Mesenchymal stem cell (in vitro differentiated cells and primary cell): Measurements from ENCODE around the gene MORN3.
A peak's percentile ranks its signal among the peaks of the same experiment; 100 is the strongest.

Experiments used
- DNase-seq: peaks from one replicate; pipeline ENCODE4 v3.0.0-alpha.2; 2013
- H2AFZ ChIP-seq: one replicate; pipeline ENCODE4 v1.6.1; 2013; ENCODE audit warnings: low read depth, mild to moderate bottlenecking, control low read depth, inconsistent platforms, low read length, moderate library complexity
- H2AK5ac ChIP-seq: 2 replicates; pipeline ENCODE4 v1.6.1; 2013; ENCODE audit warnings: low read length, moderate library complexity, mild to moderate bottlenecking, inconsistent platforms; ENCODE audit not compliant: severe bottlenecking
- H2BK120ac ChIP-seq: one replicate; pipeline ENCODE4 v1.6.1; 2013; ENCODE audit warnings: low read depth, mild to moderate bottlenecking, inconsistent platforms, low read length, moderate library complexity
- H2BK12ac ChIP-seq, 2 experiments: one replicate each; pipeline ENCODE4 v1.6.1; 2013; ENCODE audit warnings: inconsistent platforms in 2 of 2, low read length in 2 of 2, mild to moderate bottlenecking in 2 of 2, moderate library complexity in 2 of 2, control low read depth in 1 of 2
- H2BK15ac ChIP-seq: one replicate; pipeline ENCODE4 v1.6.1; 2013; ENCODE audit warnings: mild to moderate bottlenecking, low read depth, inconsistent platforms; ENCODE audit not compliant: poor library complexity, severe bottlenecking
- H2BK5ac ChIP-seq: 2 replicates; pipeline ENCODE4 v1.6.1; 2013; ENCODE audit warnings: low read depth, mild to moderate bottlenecking, low read length, control low read depth, inconsistent platforms; ENCODE audit not compliant: poor library complexity, severe bottlenecking
- H3K14ac ChIP-seq, 2 experiments: one replicate each; pipeline ENCODE4 v1.6.1; 2013; ENCODE audit warnings: inconsistent platforms in 2 of 2, low read length in 2 of 2, control low read depth in 1 of 2, mild to moderate bottlenecking in 1 of 2, moderate library complexity in 1 of 2
- H3K18ac ChIP-seq, 2 experiments: one replicate each; pipeline ENCODE4 v1.6.1; 2013; ENCODE audit warnings: inconsistent platforms in 2 of 2, low read length in 2 of 2, control low read depth in 1 of 2, low read depth in 1 of 2, mild to moderate bottlenecking in 1 of 2
- H3K23ac ChIP-seq, 2 experiments: one replicate each; pipeline ENCODE4 v1.6.1; 2013; ENCODE audit warnings: inconsistent platforms in 2 of 2, low read length in 2 of 2, mild to moderate bottlenecking in 2 of 2, moderate library complexity in 2 of 2, control low read depth in 1 of 2
- H3K27ac ChIP-seq: 2 replicates; pipeline ENCODE4 v1.5.1; 2013; ENCODE audit warnings: mild to moderate bottlenecking, moderate library complexity, low read length, control low read depth, inconsistent platforms; ENCODE audit not compliant: poor library complexity, severe bottlenecking
- H3K27me3 ChIP-seq, 2 experiments: 2 replicates each; pipeline versions ENCODE4 v1.6.1 to v1.7.0; 2013; ENCODE audit warnings: low read length in 2 of 2, mild to moderate bottlenecking in 2 of 2, moderate library complexity in 2 of 2, control low read depth in 1 of 2, inconsistent platforms in 1 of 2; ENCODE audit not compliant: control insufficient read depth in 1 of 2, insufficient read depth in 1 of 2
- H3K36me3 ChIP-seq, 2 experiments: 2 replicates each; pipeline versions ENCODE4 v1.6.1 to v1.7.0; 2013; ENCODE audit warnings: low read length in 2 of 2, control low read depth in 1 of 2, inconsistent platforms in 1 of 2, low read depth in 1 of 2, mild to moderate bottlenecking in 1 of 2; ENCODE audit not compliant: insufficient read depth in 2 of 2, control insufficient read depth in 1 of 2
- H3K4ac ChIP-seq, 2 experiments: one replicate each; pipeline ENCODE4 v1.6.1; 2013; ENCODE audit warnings: inconsistent platforms in 2 of 2, low read length in 2 of 2, mild to moderate bottlenecking in 2 of 2, moderate library complexity in 2 of 2, control low read depth in 1 of 2, low read depth in 1 of 2
- H3K4me1 ChIP-seq: 2 replicates; pipeline ENCODE4 v1.6.1; 2013; ENCODE audit warnings: low read depth, low read length, control low read depth; ENCODE audit not compliant: control insufficient read depth, insufficient read depth
- H3K4me2 ChIP-seq: 2 replicates; pipeline ENCODE4 v1.6.1; 2013; ENCODE audit warnings: low read length, mild to moderate bottlenecking, inconsistent platforms; ENCODE audit not compliant: poor library complexity, severe bottlenecking
- H3K4me3 ChIP-seq, 2 experiments: 2 replicates each; pipeline versions ENCODE4 v1.5.1 to v1.7.0; 2013; ENCODE audit warnings: low read length in 2 of 2, mild to moderate bottlenecking in 2 of 2, control low read depth in 1 of 2, low read depth in 1 of 2; ENCODE audit not compliant: insufficient read depth in 1 of 2
- H3K79me1 ChIP-seq: replicated peaks from 2 replicates; pipeline ENCODE4 v1.6.1; 2013; ENCODE audit warnings: mild to moderate bottlenecking, control low read depth, low read length, inconsistent platforms; ENCODE audit not compliant: poor library complexity, severe bottlenecking
- H3K9ac ChIP-seq: 2 replicates; pipeline ENCODE4 v1.7.0; 2013; ENCODE audit warnings: mild to moderate bottlenecking, low read length, moderate library complexity
- H3K9me3 ChIP-seq: 2 replicates; pipeline ENCODE4 v1.7.0; 2013; ENCODE audit warnings: mild to moderate bottlenecking, low read length; ENCODE audit not compliant: control insufficient read depth
- H4K8ac ChIP-seq: one replicate; pipeline ENCODE4 v1.6.1; 2013; ENCODE audit warnings: inconsistent platforms, mild to moderate bottlenecking, low read length, moderate library complexity
- H4K91ac ChIP-seq: one replicate; pipeline ENCODE4 v1.6.1; 2013; ENCODE audit warnings: mild to moderate bottlenecking, low read length, inconsistent platforms
- WGBS: methylation state at CpG from one replicate; pipeline ENCODE4 v1.1.7; 2013; ENCODE audit warnings: mixed read lengths; 5-methylcytosine and 5-hydroxymethylcytosine counted together

The MORN3 gene

GRCh38 chr12:121618659-121619233, 50.7 kb downstream of the MORN3 start:
- Histone ChIP-seq H4K91ac (no peak overlapping the region), H2BK5ac (no peak overlapping the region), H2AK5ac (no peak overlapping the region), H3K4ac (no peak overlapping the region), H3K27me3 (no peaks in the 10 kb centered on the region), H3K4me3 (no peak overlapping the region), H3K4me1 (no peaks in the 10 kb centered on the region), H2BK12ac (no peak overlapping the region), H4K8ac (no peak overlapping the region), H2BK120ac (no peak overlapping the region), H3K27ac (no peak overlapping the region), H2BK15ac (no peak overlapping the region), H3K36me3 (no peaks in the 10 kb centered on the region), H3K14ac (no peak overlapping the region), H3K9ac (no peak overlapping the region), H3K79me1 (no peaks in the 10 kb centered on the region), H2AFZ (no peak overlapping the region), H3K18ac (no peak overlapping the region), H3K9me3 (no peaks in the 10 kb centered on the region), H3K23ac (no peak overlapping the region), H3K4me2 (no peak overlapping the region)
- no peak for DNase-seq
- WGBS = 80% methylated on average over 4 of the region's 5 CpGs

- Histone ChIP-seq H3K4me2 (no peak overlapping the region), H2BK15ac (no peak overlapping the region), H3K9me3 (no peaks in the 10 kb centered on the region), H3K27ac (no peak overlapping the region), H3K4ac (no peak overlapping the region), H4K91ac (no peak overlapping the region), H2BK12ac (no peak overlapping the region), H3K27me3 (no peaks in the 10 kb centered on the region), H3K23ac (no peak overlapping the region), H2AK5ac (no peak overlapping the region), H3K79me1 (no peaks in the 10 kb centered on the region), H3K4me3 (no peak overlapping the region), H3K14ac (no peak overlapping the region), H2BK120ac (no peak overlapping the region), H3K9ac (no peak overlapping the region), H2BK5ac (no peak overlapping the region), H3K18ac (no peak overlapping the region), H2AFZ (no peak overlapping the region), H3K36me3 (no peaks in the 10 kb centered on the region), H4K8ac (no peak overlapping the region), H3K4me1 (no peaks in the 10 kb centered on the region)
- DNase-seq = no peak
- 97% methylated on average over 6 of the region's 9 CpGs for WGBS
These were observed 54.5 kb downstream of the MORN3 start for GRCh38 chr12:121614872-121615467.

- Histone ChIP-seq H2BK12ac (no peak overlapping the region), H2AFZ (no peak overlapping the region), H3K36me3 (no peaks in the 10 kb centered on the region), H4K91ac (no peak overlapping the region), H3K27me3 (no peaks in the 10 kb centered on the region), H2BK120ac (no peak overlapping the region), H3K4me3 (no peak overlapping the region), H4K8ac (no peak overlapping the region), H3K79me1 (no peaks in the 10 kb centered on the region), H3K4me2 (no peak overlapping the region), H3K14ac (no peak overlapping the region), H2BK5ac (no peak overlapping the region), H3K18ac (no peak overlapping the region), H2BK15ac (no peak overlapping the region), H3K4ac (no peak overlapping the region), H3K23ac (no peak overlapping the region), H3K9ac (no peak overlapping the region), H3K9me3 (no peaks in the 10 kb centered on the region), H3K27ac (no peak overlapping the region), H2AK5ac (no peak overlapping the region), H3K4me1 (no peaks in the 10 kb centered on the region)
- 93% methylated on average over 6 of the region's 7 CpGs for WGBS
- DNase-seq = no peak
These were observed 56.0 kb downstream of the MORN3 start for GRCh38 chr12:121613462-121613861.

GRCh38 chr12:121611306-121611705, 58.1 kb downstream of the MORN3 start:
- no peaks in the 10 kb centered on the region for H3K4me1 ChIP-seq
- peak overlapping the region in 1 of 2 experiments; percentile 28 for H3K18ac ChIP-seq
- no peak overlapping the region for H2BK15ac ChIP-seq
- H4K8ac ChIP-seq = no peak overlapping the region
- no peak overlapping the region for H3K23ac ChIP-seq
- H3K4ac ChIP-seq = no peak overlapping the region
- H3K79me1 ChIP-seq = no peaks in the 10 kb centered on the region
- no peak overlapping the region for H2BK5ac ChIP-seq
- no peaks in the 10 kb centered on the region for H3K36me3 ChIP-seq
- no peak overlapping the region for H3K4me2 ChIP-seq
- no peak overlapping the region for H2BK120ac ChIP-seq
- peak overlapping the region; percentile 85 for H3K9ac ChIP-seq
- no peak overlapping the region for H2AFZ ChIP-seq
- WGBS = 85% methylated on average over 2 of the region's 2 CpGs
- no peaks in the 10 kb centered on the region for H3K9me3 ChIP-seq
- H2AK5ac ChIP-seq = no peak overlapping the region
- no peak overlapping the region for H3K4me3 ChIP-seq
- H3K27me3 ChIP-seq = no peaks in the 10 kb centered on the region
- no peak overlapping the region for H3K14ac ChIP-seq
- H4K91ac ChIP-seq = no peak overlapping the region
- H2BK12ac ChIP-seq = peak overlapping the region in 1 of 2 experiments; percentile 66
- H3K27ac ChIP-seq = no peak overlapping the region
- DNase-seq = no peak
